ENCODE results near the gene SHROOM4.

SHROOM4 gene

DNA sequence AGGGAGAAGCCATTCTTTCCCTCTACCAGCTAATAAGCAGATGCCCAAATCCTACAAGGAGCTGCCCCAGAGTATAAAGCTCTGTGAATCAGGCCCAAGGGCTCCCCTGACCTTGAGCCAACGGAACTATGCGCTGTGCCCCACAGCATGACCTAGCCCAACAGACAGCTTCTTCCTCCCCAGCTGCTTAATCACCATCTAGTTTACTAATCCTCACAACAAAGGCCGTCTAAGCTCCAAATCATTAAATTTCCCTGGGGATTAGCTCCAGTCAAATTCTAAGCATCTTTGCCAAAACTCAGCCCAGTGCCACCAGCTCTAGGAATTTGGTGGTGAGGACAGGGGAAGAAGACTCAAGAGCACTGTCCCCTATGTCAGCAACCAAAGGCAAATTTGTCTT lies 113.1 kb downstream of the SHROOM4 start:
- H3K4me3 ChIP-seq (ENCODE audit: low read depth, low read length), result no peak overlapping the region
- DNase-seq (ENCODE audit: low read depth, low spot score), result no peak
- ChIA-PET CTCF (interaction anchor here (2.3 kb wide), 1 partner anchor 10 kb away, joined by 10 read pairs; no protein-coding TSS in a partner anchor), POLR2A (interaction anchor here (0.7 kb wide), 1 partner anchor 21 kb away, joined by 3 read pairs; no protein-coding TSS in a partner anchor)
- TF ChIP-seq, protein P1, sequence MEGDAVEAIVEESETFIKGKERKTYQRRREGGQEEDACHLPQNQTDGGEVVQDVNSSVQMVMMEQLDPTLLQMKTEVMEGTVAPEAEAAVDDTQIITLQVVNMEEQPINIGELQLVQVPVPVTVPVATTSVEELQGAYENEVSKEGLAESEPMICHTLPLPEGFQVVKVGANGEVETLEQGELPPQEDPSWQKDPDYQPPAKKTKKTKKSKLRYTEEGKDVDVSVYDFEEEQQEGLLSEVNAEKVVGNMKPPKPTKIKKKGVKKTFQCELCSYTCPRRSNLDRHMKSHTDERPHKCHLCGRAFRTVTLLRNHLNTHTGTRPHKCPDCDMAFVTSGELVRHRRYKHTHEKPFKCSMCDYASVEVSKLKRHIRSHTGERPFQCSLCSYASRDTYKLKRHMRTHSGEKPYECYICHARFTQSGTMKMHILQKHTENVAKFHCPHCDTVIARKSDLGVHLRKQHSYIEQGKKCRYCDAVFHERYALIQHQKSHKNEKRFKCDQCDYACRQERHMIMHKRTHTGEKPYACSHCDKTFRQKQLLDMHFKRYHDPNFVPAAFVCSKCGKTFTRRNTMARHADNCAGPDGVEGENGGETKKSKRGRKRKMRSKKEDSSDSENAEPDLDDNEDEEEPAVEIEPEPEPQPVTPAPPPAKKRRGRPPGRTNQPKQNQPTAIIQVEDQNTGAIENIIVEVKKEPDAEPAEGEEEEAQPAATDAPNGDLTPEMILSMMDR (IDR thresholded peaks at IDR 0.05; ENCODE audit: insufficient read depth, low read length, missing control alignments), result no peak

DNA sequence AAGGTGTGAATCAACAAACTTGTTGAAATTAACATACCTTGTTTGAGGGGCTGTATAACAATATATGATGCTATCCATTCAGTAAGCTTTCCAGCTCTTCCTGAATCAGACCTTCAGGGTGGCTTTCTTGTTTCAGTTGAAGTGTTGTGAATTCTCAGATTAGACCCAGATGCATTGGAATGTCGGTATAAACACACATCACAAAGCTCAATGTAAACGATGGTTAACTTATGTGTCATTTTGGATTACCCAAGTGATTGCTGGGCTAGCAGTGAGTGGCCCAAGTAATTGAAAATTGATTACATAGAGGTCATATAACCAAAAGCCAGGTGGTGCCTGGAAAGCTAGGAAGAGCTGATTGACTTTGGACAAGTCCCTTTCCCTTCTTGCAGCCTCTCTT lies 115.0 kb downstream of the SHROOM4 start:
- TF ChIP-seq, protein P1 (IDR thresholded peaks at IDR 0.05; ENCODE audit: insufficient read depth, low read length, missing control alignments), result no peak
- CTCF ChIA-PET, result interaction anchor here (1.0 to 2.3 kb wide), 4 partner anchors 8 to 205 kb away, joined by 3 to 10 read pairs (median 4); no protein-coding TSS in a partner anchor
- no peak overlapping the region for H3K4me3 ChIP-seq (ENCODE audit: low read depth, low read length)
- POLR2A ChIA-PET, result no interaction called here
- DNase-seq (ENCODE audit: low read depth, low spot score), result no peak

DNA sequence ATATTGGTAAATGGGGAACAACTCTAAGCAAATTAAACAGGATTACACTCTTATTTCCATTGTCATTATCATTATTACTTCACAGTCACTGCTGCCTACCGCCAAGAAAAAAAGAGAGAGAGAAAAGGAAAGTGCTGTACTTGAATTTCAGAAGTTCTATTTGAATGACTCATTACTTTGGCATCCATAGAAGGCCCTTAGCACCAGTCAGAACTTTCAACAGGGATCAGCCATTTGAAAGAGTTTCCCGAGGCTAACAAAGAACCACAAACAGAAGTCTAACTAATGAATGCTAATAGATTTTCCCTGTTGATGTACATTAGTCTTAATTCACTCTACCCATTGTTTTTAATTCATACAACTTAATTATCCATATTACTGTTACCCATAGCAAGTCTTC lies 116.3 kb downstream of the SHROOM4 start:
- TF ChIP-seq, protein P1 (IDR thresholded peaks at IDR 0.05; ENCODE audit: insufficient read depth, low read length, missing control alignments), result no peak
- ChIA-PET POLR2A (no interaction called here), CTCF (interaction anchor here (4.0 kb wide), 1 partner anchor 205 kb away, joined by 20 read pairs; no protein-coding TSS in a partner anchor)
- DNase-seq (ENCODE audit: low read depth, low spot score), result no peak
- no peak overlapping the region for H3K4me3 ChIP-seq (ENCODE audit: low read depth, low read length)

DNA sequence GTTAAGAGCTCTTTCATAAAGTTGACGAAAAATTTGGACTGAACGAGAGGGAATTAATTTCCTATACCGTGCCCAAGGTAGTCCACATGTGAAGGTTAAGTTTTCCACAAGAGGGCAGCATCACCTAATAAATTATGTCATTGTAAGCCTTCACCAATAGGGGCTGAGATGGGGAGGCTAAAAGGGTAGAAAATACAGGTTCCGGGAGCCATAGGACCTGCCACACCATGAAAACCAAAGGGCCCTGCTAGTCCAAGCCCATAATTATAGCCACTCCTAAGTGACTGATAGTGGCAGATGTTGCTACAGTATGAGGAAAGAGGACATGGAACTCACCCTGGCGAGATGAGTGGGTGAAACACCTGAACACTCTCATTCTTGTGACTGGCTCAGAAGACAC lies 122.2 kb downstream of the SHROOM4 start:
- CTCF ChIA-PET, result interaction anchor here (0.7 to 2.0 kb wide), 38 partner anchors 8 to 772 kb away, joined by 3 to 30 read pairs (median 4); no protein-coding TSS in a partner anchor
- POLR2A ChIA-PET, result no interaction called here

DNA sequence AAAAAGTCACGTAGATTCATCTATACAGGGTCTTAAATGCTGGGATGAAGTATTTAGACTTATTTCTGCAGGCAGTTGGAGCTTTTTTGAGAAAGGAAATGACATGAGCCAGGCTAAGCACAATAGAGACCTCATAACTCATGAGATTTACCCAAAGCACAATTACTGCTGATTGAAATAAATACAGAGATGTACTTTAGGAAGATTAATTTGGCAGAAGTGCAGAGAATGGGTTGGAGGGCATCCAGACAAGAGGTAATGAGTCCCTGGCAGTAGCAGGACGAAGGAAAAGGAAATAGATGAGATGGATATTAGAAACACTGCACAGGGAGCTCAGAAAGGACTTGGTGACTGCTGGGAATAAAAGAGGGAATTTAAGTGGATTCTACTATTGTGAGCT lies 129.1 kb downstream of the SHROOM4 start:
- POLR2A ChIA-PET, result no interaction called here
- DNase-seq (ENCODE audit: low read depth, low spot score), result no peak
- CTCF ChIA-PET, result no interaction called here
- H3K4me3 ChIP-seq (ENCODE audit: low read depth, low read length), result no peak overlapping the region
- TF ChIP-seq, protein P1 (IDR thresholded peaks at IDR 0.05; ENCODE audit: insufficient read depth, low read length, missing control alignments), result no peak

More for the DNA sequence above, 122.2 kb downstream of the SHROOM4 start:
- no peak overlapping the region for H3K4me3 ChIP-seq (ENCODE audit: low read depth, low read length)
- DNase-seq (ENCODE audit: low read depth, low spot score), result no peak
- TF ChIP-seq, protein P1 (IDR thresholded peaks at IDR 0.05; ENCODE audit: insufficient read depth, low read length, missing control alignments), result peak; percentile 29

DNA sequence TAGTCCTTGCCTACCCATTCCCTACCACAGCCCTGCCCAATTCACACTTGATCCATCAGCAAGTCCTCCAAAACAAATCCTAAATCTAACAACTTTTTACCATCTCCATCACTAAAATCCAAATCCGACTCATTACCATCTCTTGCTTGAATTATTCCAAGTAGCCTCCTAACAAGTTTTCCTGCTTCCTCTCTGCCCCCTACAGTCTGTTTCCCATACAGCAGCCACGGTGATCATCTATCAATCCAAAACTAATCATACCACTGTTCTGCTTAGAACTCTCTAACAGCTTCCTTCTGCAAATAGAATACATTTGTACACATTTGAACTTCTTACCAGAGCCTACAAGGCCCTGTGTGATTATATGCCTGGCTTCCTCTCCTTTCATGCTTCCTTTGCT lies 133.0 kb downstream of the SHROOM4 start:
- POLR2A ChIA-PET, result no interaction called here
- TF ChIP-seq, protein P1 (IDR thresholded peaks at IDR 0.05; ENCODE audit: insufficient read depth, low read length, missing control alignments), result no peak
- CTCF ChIA-PET, result interaction anchor here (0.6 to 2.7 kb wide), 6 partner anchors 9 to 308 kb away, joined by 3 to 22 read pairs (median 3); no protein-coding TSS in a partner anchor
- no peak for DNase-seq (ENCODE audit: low read depth, low spot score)
- H3K4me3 ChIP-seq (ENCODE audit: low read depth, low read length), result no peak overlapping the region
